HCT116 (cell line): ENCODE results near the gene TCF7L1.

Source experiments
- CTCF ChIP-seq, 3 experiments: fragments of 200-600 bp in 1 of 3; sonication (generic) in 1 of 3; IDR thresholded peaks in 2 of 3; conservative IDR thresholded peaks in 1 of 3; 2 replicates each; pipeline ENCODE4 v1.5.1; 2012 to 2017; ENCODE audit warnings: low read depth in 2 of 3, low read length in 2 of 3, antibody characterized with exemption in 1 of 3, borderline replicate concordance in 1 of 3, control low read depth in 1 of 3, mild to moderate bottlenecking in 1 of 3, mixed read lengths in 1 of 3, mixed run types in 1 of 3, moderate library complexity in 1 of 3; ENCODE audit not compliant: insufficient read depth in 1 of 3
- EZH2 ChIP-seq: fragments of 200-600 bp; sonication (generic); IDR thresholded peaks from 2 replicates; pipeline ENCODE4 v1.6.1; 2017; ENCODE audit warnings: antibody characterized with exemption, mixed run types
- FOSL1 ChIP-seq: IDR thresholded peaks from 2 replicates; pipeline ENCODE4 v1.6.1; 2012; ENCODE audit warnings: low read depth
- MAX ChIP-seq: IDR thresholded peaks from 2 replicates; pipeline ENCODE4 v1.6.1; 2012
- POLR2A ChIP-seq: IDR thresholded peaks from 2 replicates; pipeline ENCODE4 v1.7.0; 2011; ENCODE audit warnings: borderline replicate concordance; ENCODE audit not compliant: insufficient read depth, insufficient read length; ENCODE audit errors: extremely low read depth
- POLR2AphosphoS5 ChIP-seq: IDR thresholded peaks from 2 replicates; pipeline ENCODE4 v1.6.1; 2011; ENCODE audit warnings: mild to moderate bottlenecking, low read depth, low read length, moderate library complexity
- REST ChIP-seq: IDR thresholded peaks from 2 replicates; pipeline ENCODE4 v1.6.1; 2012; ENCODE audit warnings: low read depth
- ZNF274 ChIP-seq: fragments of 200-500 bp; sonication (Bioruptor generic); IDR thresholded peaks from 2 replicates; pipeline ENCODE4 v1.6.1; 2014; ENCODE audit warnings: mild to moderate bottlenecking, low read depth, low read length, inconsistent platforms
- TF ChIP-seq, protein P1 (sequence below): IDR thresholded peaks from 2 replicates; pipeline ENCODE4 v1.6.1; 2012

- TF ChIP-seq CTCF (IDR thresholded peaks at IDR 0.05 in 2 of 3, conservative IDR thresholded peaks at IDR 0.05 in 1 of 3; ENCODE audit: borderline replicate concordance in 1 of 3, insufficient read depth in 1 of 3, low read depth in 2 of 3, low read length in 2 of 3), result no peak
- TF ChIP-seq POLR2A, result no peak
- no peak for TF ChIP-seq EZH2
- no peak for TF ChIP-seq MAX
- TF ChIP-seq POLR2AphosphoS5, result no peak
- TF ChIP-seq, protein P1, sequence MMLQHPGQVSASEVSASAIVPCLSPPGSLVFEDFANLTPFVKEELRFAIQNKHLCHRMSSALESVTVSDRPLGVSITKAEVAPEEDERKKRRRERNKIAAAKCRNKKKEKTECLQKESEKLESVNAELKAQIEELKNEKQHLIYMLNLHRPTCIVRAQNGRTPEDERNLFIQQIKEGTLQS, result no peak
- TF ChIP-seq ZNF274, result no peak
- no peak for TF ChIP-seq REST
- TF ChIP-seq FOSL1, result peak; percentile 20; the same call in 1 of the 2 replicates
Measured at GRCh38 chr2:85288244-85288725, 155.1 kb downstream of the TCF7L1 start.
